AG04449 (cell line): ENCODE measurements around the gene CXCL14.

Experiments used
- CTCF ChIA-PET: fragments of 350-600 bp; formaldehyde crosslinking; extraction: SDS; loops from one replicate; lab custom pipeline; 2021; ENCODE audit warnings: antibody characterized with exemption; lab: Yijun Ruan, JAX
- POLR2A ChIA-PET: fragments of 400-600, 350-600 bp; formaldehyde crosslinking; extraction: SDS; loops from one replicate; lab custom pipeline; 2020; ENCODE audit warnings: antibody characterized with exemption, inconsistent platforms; lab: Yijun Ruan, JAX
- DNase-seq: peaks from one replicate; pipeline ENCODE4 v3.0.0-alpha.2; 2010; ENCODE audit warnings: low read depth, low spot score
- H3K4me3 ChIP-seq: 2 replicates; pipeline ENCODE4 v1.5.1; 2011; ENCODE audit warnings: low read depth, mild to moderate bottlenecking, control low read depth, low read length
- CTCF ChIP-seq: IDR thresholded peaks from one replicate; pipeline ENCODE4 v1.5.1; 2011; ENCODE audit warnings: mild to moderate bottlenecking, moderate library complexity, low read length, control low read depth, inconsistent platforms; ENCODE audit not compliant: insufficient read depth; ENCODE audit errors: missing control alignments

Gene CXCL14

GRCh38 chr5:135576075-135576599 lies 2.7 kb downstream of the CXCL14 start:
- POLR2A ChIA-PET, result no interaction called here
- CTCF ChIA-PET, result interaction anchor here (2.1 to 35.6 kb wide), 5 partner anchors 13 to 254 kb away, joined by 4 to 2422 read pairs (median 11); partner anchors contain the start of genes DCANP1 and TIFAB
- no peak overlapping the region for H3K4me3 ChIP-seq
- no peak for DNase-seq
- TF ChIP-seq CTCF, result no peak

DNA sequence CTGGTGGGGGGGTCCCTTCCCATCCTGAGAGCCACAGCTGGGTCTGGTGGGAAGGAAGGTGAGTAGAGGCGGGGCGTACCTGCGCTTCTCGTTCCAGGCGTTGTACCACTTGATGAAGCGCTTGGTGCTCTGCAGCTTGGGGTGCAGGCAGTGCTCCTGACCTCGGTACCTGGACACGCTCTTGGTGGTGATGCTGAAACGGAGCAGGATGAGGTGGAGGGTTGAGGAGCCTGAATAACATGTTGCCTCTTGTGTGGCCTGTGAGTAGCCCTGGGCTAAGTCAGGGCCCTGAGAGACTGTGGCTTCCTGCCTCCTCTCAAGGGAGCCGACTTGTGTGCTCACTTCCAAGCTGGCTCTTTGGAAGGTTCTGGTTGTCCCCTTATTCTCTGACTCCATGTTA lies 4.3 kb downstream of the CXCL14 start:
- ChIA-PET CTCF (interaction anchor here (11.2 to 35.6 kb wide), 3 partner anchors 12 to 112 kb away, joined by 180 to 2422 read pairs (median 358); partner anchors contain the start of genes DCANP1 and TIFAB), POLR2A (no interaction called here)
- no peak overlapping the region for H3K4me3 ChIP-seq
- DNase-seq, result no peak
- no peak for TF ChIP-seq CTCF

GRCh38 chr5:135571902-135572301 lies 6.9 kb downstream of the CXCL14 start:
- TF ChIP-seq CTCF, result no peak
- ChIA-PET POLR2A (no interaction called here), CTCF (interaction anchor here (3.8 to 35.6 kb wide), 4 partner anchors 8 to 110 kb away, joined by 24 to 2422 read pairs (median 269); partner anchors contain the start of genes CXCL14, DCANP1 and TIFAB)
- no peak for DNase-seq
- H3K4me3 ChIP-seq, result no peak overlapping the region

- POLR2A ChIA-PET, result no interaction called here
- H3K4me3 ChIP-seq, result no peak overlapping the region
- no peak for TF ChIP-seq CTCF
- CTCF ChIA-PET, result interaction anchor here (1.6 to 35.6 kb wide), 6 partner anchors 9 to 260 kb away, joined by 3 to 2422 read pairs (median 222); partner anchors contain the start of genes CXCL14, DCANP1, SLC25A48 and TIFAB
- DNase-seq, result no peak
Measured at GRCh38 chr5:135571066-135571609, 7.7 kb downstream of the CXCL14 start.

GRCh38 chr5:135570453-135570764 lies 8.4 kb downstream of the CXCL14 start:
- no peak for DNase-seq
- CTCF ChIA-PET, result interaction anchor here (1.6 to 35.6 kb wide), 6 partner anchors 9 to 261 kb away, joined by 3 to 2422 read pairs (median 222); partner anchors contain the start of genes CXCL14, DCANP1, SLC25A48 and TIFAB
- POLR2A ChIA-PET, result no interaction called here
- no peak overlapping the region for H3K4me3 ChIP-seq
- no peak for TF ChIP-seq CTCF

DNA sequence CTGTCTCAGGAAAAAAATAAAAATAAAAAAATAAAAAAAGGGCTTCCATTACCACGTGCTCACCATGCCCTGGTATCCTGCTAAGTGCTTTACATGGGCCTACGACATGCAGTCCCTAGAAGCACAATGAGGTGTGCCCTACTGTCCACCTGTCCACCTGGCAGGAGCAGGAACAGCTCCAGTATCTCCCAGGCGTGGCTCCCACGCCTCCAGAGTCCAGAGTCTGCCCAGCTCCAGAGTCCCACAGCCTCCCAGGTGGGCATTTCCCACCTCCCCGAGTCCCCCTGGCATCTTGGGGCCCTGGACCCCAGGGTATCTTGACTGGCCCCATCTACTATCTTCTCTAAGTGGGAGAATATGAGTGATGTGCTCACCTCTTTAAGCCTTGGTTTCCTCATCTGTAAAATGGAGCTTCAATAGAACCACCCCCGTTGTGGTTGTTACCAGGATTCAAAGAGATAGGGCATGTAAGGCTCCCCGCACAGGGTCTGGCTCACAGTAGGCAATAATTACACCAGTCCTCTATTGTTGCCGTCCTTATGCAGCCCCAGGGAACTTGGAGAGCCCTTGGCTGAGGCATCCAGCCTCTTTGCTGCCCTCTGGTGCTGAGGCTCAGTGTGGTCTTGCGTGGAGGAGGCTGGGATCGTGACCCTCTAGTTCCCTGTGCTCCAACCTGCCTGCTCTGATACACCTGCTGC lies 8.9 kb downstream of the CXCL14 start:
- TF ChIP-seq CTCF, result peak; percentile 79
- POLR2A ChIA-PET, result no interaction called here
- no peak overlapping the region for H3K4me3 ChIP-seq
- CTCF ChIA-PET, result interaction anchor here (1.6 to 35.6 kb wide), 6 partner anchors 10 to 262 kb away, joined by 3 to 2422 read pairs (median 222); partner anchors contain the start of genes CXCL14, DCANP1, SLC25A48 and TIFAB
- DNase-seq, result no peak
